ENCODE data around the gene PLCB1.

PLCB1 gene

DNA sequence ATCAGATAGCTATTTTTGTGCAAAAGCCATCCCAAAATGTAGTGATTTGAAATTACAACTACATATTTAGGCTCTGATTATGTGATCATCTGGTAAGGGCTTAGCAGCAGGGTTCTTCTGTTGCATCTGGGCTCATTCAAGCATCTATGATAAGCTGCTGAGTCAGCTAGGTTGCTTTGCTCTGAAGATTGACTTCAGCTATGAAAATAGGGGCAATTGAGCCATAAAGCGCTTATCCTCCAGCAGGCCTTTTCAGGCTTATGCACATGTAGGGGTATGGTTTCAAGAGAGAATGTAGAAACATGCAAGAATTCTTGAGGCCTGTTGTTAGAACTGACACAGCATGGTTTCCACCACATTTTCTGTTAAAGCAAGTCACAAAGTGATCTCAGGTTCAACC lies 114.1 kb downstream of the PLCB1 start:
- no peak for DNase-seq (ENCODE audit: low read depth)

DNA sequence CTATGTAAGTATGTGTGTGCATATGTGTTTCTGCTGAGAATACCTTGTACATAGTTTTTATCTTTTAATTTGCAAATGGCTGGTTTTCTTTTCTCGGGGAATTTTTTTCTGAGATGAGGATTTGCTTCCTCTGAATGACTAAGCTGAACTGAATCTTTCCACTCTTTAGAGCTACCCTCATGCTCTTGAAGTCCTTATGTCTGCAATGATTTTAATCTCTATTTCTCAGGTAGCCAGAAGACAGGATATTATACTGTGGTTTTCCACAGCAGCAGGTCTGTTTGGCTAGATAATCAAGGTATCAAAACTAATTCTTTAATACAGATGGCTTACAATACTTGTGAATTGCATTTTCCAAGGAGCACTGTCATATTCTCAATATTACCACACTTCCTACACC lies 114.7 kb downstream of the PLCB1 start:
- DNase-seq (ENCODE audit: low read depth): no peak

DNA sequence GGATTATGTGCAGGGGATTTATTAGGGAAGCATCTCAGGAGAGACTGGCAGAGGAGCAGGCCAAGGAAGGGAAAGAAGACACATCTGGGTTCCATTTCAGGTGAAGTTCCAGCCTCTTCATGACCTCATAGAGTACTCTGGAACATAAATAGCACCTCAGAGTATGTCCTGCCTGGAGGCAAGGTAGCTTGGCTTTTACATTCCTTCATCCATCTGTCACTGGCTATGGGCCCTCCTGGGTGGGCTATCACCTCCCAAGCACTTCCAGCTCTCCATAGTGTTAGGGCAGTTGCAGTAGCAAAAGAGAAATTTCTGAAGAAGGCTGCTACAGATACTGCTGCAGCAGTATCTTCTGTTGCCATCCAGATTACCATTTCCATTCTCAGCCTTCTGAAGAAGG lies 116.0 kb downstream of the PLCB1 start:
- no peak for DNase-seq (ENCODE audit: low read depth)

DNA sequence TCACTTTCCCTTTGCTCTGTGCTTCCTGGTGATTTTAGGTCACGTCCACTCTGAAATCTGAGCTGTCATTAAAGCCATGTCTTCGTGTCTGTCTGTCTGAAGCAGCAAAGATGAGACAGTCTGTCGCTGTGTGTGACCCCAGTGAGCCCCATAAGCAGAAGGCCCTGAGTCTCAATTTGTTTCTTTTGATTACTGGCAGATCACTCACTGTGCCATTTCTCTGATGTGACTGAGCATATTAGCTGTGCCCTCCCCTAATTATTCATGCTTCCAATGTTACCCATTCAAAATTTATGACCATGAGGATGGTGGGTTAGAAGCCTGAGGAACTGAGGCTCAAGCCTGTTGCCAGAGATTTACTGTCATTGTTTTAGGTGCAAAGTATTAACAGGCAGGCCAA lies 117.6 kb downstream of the PLCB1 start:
- DNase-seq (ENCODE audit: low read depth): no peak

DNA sequence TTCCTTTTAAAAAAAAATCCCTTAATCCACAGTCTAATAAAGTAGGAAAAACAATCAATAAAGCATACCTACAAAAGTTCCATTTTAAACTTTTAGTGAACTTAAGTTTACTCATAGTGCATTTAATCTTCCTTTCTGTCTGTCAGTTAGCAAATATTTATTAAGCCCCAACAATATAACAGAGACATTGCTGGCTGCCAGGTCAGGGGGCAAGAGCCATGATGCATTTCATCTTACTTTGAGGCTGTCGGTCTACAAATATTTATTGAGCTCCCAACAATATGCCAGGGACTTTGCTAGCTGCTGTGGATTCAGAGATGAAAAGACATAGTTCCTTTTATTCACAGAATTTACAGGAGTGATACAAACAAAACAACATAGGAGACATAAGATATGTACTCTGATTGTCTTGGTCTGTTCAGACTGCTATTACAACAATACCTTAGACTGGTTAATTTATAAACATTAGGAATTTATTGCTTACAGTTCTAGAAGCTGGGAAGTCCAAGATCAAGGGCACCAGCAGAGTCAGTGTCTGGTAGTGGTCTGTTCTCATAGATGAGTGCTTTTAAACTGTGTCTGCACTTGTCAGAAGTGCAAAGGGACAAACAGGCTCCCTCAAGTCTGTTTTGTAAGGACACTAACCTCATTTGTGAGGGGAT lies 118.6 kb downstream of the PLCB1 start:
- DNase-seq (ENCODE audit: low read depth): no peak

DNA sequence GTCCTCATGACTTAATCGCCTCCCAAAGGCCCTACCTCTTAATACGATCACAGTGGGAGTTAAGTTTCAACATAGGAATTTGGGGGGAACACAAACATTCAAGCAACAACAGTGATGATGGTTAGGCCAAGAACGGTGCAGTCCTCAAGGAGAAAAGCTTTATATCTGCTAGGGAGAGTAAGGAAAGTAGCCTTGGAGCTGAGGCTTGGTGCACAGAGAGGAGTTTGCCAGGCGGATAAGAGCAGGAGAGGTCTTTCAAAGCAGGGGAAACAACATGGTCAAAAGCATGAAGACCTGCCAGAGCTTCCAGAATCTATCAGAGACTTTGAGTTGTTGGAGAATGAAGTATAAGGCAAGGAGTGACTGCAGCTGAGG lies 119.1 kb downstream of the PLCB1 start:
- no peak for DNase-seq (ENCODE audit: low read depth)

DNA sequence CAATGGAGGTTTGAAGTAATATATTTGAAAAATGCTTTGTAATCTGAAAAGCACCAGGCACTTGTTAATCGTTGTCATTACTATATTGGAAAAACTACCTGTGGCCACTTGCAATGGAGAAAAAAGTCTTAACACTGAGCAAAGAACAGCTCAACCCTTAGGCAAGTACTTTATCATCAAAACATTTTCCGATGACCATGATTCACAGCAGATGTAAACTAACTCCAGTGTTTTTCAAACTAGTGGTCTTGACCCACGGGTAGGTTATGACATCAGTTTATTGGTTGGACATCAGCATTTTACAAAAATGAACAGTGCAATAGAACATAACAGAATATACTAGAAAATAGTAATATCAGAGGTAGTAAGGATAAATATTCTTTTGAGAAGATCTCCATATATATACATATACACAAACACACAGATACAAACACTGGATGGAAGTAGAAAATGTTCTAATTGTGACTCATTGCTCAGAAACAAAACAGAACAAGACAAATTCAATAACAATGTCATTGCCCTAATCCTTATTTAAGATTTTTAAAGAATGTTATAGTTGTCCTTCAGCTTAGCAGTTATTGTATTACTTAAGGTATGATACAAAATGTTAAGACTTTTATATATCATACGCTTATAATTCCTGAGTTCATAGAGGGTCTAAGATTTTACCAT lies 123.0 kb downstream of the PLCB1 start:
- no peak for DNase-seq (ENCODE audit: low read depth)

DNA sequence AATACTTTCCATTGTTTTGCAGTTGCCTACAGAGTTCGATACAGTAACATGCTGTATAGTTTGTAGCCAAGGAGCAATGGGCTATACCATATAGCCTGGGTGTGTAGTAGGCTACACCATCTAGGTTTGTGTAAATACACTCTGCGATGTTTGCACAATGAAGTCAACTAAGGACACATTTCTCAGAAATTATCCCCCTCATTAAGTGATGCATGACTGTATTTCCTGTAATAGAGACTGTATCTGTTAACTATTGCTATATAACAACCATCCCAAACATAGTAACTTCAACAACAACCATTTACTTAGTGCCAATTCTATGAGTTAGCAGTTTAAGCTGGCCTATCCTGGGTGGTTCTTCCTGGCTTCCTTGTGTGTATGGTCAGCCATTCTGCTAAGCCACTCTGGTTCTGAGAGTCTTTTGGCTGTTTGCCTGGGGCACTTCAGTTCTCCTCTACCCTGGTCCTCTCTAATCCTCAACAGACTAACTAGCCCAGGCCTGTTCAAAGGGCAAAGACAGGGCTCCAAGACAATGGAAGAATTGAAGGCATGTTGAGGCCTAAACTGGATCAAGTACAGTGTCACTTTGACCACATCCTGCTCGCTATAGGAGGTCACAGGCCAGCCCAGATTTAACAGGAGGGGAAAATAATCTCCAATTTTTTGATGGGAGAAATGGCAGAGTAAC lies 124.0 kb downstream of the PLCB1 start:
- no peak for DNase-seq (ENCODE audit: low read depth)

DNA sequence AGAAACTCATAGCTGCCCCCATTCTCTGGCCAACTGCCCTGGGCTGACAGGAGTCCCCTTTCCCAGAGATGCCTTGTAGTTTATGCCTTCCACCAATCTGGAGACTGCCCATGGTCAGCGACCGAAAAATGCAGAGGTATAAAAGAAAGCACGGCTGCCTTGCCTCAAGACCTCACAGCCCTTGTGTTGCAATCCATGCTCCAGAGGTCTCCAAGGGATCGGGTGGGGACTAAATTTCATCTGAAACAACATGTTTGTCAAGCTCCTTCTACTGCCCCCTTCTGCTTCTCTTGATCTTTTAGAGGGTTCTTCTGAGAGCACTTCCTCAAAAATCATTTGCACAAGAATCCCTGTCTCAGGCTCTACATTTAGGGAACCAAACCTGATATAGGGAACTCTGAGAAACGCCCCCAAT lies 128.8 kb downstream of the PLCB1 start:
- DNase-seq (ENCODE audit: low read depth): no peak

DNA sequence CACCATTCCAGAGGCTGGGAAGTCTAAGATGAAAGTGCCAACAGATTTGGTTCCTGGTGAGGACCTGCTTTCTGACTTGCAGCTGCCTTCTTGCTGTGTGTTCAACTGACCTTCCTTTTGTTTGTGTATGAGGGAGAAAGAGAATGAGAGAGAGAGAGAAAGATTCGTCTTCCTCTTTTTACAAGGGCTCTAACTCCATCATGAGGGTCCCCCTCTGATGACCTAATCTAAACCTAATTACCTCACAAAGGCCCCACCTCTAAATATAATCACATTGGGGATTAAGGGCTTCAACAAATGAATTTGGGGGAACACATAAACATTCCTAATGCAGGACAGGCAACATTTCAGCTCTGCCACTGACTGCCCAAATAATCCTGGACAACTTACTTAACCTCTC lies 130.7 kb downstream of the PLCB1 start:
- DNase-seq (ENCODE audit: low read depth): no peak

DNA sequence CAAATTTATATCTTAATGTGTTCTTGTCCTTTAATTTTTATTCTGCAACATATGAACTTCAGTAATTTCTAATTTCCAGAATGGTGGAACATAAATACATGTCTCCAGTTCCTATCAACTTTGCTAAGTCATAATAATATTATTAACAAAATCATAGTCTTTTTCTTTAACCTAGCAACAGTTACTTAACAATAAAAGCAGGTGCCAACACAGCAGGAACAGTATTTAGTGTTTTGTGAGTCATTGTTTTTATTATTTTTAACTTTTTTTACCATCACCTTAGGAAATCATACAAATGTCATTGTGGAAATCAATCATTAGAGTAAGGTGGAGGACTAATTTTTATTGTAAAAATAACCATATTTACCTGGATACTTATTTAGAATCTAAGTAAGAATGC lies 133.5 kb downstream of the PLCB1 start:
- DNase-seq (ENCODE audit: low read depth): no peak

DNA sequence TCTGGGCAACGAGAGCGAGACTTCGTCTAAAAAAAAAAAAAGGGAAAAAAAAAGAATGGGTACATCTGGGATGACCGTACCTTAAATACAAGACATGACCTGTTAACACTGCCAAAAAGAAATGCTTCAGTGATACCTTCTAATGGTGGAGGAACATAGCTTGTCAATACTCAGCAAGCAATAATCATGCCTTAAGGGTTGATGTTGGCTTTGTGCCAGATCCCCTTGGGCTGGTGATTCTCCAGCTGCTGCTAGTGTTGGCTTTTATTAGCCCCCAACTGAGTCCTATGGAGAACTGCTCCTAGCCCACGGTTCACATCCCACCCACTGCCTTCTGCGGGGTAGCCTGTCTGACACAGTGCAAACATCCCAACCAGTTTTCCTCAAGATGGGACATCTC lies 134.9 kb downstream of the PLCB1 start:
- no peak for DNase-seq (ENCODE audit: low read depth)

DNA sequence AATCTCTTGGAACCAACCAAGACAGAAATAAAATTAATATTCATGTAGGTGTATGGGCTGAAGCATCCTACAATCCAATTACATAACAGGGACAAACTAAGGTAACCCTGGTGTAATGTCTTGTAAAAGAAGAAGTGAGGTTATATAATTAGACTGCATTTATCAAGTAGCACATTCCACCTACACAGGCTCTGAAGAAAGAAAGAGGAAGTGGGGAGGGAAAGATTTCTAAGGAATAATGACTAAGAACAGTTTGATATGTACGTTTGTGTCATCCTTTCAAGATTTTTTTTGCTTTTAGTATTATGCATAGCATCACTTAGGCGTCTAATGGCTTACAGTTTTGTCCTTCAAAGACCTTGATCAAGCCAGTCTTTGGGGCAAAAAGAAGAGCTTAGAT lies 139.7 kb downstream of the PLCB1 start:
- DNase-seq (ENCODE audit: low read depth): no peak

DNA sequence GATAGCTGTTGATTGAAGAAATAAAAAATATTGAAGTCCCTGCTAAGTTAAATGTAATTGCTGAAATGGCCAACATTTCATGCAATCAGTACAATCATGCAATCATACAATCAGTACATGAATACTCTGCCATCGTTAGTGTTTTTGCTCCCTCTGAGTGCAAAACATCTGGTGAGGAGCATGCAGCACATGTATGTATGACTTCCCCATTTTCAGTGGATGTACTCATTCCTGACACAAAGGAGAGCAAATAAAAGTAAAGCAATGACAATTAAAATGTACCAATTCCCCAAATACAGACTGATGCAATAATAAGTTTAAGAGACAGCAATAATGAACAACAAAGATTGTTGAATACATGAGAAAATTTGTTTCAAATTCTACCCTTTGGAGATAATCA lies 140.7 kb downstream of the PLCB1 start:
- DNase-seq (ENCODE audit: low read depth): no peak

DNA sequence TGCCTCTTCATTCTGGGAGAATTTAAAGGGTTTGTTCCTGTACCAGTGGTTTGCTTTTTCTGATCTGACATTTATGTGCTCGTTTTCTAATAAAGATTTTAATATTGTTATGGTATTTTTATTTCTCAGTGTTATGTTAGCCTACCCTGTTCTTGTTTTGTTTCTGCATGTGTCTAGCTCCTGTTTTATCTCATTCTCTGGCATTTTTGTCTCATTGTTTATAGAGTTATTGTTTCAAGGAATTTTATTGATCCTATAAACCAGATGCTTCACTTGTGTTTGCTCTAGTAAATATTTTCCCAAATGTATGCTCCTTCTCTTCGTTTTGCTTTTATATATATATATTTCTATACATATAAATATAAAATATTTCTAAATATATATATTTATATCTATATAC lies 152.8 kb downstream of the PLCB1 start:
- DNase-seq (ENCODE audit: low read depth): no peak

DNA sequence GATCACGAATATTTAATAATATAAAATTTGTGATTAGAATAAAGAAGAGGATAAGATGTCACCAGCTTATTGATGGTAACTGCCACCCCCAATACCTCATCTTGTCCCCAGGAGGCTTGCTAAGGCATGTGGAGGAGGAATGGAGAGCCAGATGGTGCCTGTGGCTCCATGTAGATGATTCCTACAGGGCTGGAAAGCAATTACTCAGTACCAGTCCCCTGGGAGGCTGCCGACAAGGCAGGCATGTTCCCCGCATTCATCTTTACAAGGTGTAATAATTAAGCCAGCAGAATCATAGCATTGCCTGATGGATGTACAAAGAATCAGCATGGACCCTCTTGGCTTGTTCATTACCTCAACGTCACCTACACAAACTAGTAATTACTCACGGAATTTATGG lies 155.3 kb downstream of the PLCB1 start:
- no peak for DNase-seq (ENCODE audit: low read depth)

DNA sequence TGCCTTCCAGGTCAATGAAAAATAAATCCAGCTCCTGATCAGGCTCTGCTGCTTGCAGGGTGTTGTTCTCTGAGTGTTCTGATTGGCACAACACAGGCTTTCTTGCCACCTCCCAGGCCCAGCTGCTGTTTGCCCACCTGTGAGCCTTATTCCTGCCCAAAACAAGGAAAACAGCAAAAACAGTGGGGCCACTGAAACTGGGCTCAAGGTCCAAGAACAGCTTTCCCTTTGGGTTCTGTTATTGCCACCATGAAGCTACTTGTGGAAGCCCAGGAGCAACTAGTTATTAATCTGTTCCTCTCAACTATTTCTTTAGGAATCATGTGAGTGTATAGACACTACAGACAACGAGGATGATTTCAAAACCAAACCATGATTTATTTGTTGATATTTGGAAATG lies 159.1 kb downstream of the PLCB1 start:
- DNase-seq (ENCODE audit: low read depth): no peak

DNA sequence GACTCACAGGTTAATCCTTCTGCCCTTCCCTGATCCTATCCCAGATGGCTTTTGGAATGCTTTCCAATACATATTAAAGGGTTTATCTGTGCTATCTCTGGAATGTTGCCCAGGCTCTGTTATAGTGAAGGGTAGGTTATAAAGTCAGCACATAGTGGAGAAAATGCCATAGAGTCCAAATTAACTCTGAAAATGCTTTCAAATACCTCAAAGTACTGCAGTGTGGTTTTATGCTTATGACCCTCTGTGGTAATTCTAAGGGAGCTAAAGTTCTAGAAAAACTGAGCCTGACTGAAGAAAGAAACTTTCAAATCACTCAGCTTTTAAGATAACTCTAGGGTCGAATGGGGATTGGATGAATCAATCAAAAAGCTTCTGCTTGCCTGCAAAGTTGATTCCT lies 159.8 kb downstream of the PLCB1 start:
- no peak for DNase-seq (ENCODE audit: low read depth)

DNA sequence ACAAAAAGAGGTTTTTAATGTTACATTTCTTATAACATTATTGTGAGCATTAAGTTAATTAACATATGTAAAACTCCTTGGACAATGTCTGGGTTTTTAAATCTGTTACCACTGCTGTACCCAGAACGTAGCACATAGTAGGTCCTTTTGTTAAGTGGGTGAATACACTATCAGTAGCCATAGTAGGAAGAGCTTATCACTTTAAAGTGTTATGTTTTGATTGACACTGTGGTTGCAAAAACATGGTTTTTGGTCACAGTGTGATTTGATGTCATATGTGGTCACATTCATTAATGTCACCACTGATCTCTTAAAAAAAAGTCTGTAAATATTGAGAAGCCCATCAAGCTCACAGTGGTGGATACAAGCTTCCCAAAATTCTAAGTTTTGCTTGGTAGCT lies 160.7 kb downstream of the PLCB1 start:
- DNase-seq (ENCODE audit: low read depth): no peak

DNA sequence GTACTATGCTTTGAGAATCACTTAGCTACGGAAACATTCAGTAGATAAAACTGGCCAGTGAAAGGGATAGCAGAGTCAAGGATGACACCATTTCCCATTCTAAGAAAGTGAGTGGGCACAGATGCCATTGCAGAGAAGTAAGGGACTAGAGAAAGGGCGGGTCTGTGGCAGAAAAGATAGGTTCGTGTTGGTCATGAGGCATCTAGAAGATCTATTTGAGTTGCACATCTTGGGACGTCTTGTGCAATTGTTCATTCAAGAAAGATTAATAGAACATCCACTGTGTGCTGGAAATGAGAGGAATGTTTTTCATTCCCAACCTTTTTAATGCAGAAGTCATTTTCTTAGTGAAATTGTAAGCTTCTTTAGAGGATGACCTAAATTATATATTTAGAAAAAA lies 161.7 kb downstream of the PLCB1 start:
- DNase-seq (ENCODE audit: low read depth): no peak

DNA sequence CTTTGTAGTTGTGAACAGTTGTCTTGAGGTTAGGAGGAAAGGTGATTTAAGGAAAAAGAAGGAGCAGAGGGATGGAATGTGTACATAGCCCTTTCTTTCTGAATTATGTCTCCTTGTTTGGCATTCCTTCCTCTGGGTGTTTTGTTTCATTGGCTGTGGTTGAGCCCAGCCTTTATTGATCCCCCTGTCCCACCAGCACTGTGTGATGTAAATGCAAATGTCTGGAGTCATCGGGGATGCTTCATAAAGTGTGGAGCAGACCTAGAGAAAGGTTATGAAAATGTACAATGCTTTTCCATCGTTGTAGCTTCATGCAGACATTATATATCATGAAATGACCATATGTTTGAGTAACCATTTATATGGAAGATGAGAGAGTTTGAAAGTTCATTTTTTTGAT lies 164.5 kb downstream of the PLCB1 start:
- no peak for DNase-seq (ENCODE audit: low read depth)

DNA sequence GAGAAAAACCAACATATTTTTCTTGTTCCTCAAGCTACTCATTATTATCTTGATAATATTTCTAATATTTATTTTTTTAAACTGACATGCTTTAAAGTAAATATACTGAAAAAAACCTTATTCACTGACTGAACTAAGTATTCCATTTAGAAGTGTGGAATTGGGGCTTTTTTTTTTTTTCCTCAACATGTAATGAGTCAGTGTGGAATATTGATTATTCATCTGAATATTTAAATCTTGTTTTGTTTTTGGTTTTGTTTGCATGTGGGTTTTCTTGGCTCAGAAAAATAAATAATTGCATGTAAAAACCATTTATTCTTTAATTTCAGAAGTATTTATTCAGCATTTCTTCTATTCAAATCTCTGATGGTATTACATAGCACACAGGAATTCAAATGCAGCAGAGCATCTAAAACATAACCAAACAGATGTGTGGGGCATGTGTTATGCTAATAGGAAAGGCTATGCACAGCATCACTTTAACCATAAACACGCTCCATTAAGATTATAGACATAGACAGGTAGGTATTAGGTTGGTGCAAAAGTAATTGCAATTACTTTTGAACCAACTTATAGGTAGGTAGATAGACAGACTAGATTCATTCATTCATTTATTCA lies 166.5 kb downstream of the PLCB1 start:
- DNase-seq (ENCODE audit: low read depth): no peak

DNA sequence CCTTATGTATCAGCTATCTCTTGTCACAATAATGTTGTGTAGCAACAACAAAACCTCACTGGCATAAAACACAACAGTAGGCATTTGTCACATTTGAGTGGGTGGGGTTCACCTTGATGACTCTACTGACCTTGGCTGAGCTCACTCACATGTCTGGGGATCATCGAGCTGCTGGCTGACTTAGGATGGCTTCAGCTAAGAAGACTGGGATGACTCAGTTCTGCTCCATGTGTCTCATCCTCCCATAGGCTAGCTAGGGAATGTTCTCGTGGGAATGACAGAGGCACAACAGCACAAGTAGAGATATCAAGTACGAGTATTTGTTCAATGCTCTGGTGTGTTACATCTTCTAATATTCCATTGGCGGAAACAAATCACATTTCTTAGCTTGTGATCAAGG lies 167.9 kb downstream of the PLCB1 start:
- no peak for DNase-seq (ENCODE audit: low read depth)

Data from stromal cell of bone marrow (primary cell).